NOMO-1 (cell line): Measurements from ENCODE around the gene POR.
"Not testable (repeated sequence)": the region's sequence is repeated elsewhere in the genome, so short reads cannot be mapped to it uniquely, and the experiment has no call there.

Experiments
- DNase-seq, 2 experiments: peaks; one replicate each; lab custom pipeline; 2025; ENCODE audit not compliant: unreplicated experiment in 2 of 2; lab: John Stamatoyannopoulos, UW

The POR gene

DNA sequence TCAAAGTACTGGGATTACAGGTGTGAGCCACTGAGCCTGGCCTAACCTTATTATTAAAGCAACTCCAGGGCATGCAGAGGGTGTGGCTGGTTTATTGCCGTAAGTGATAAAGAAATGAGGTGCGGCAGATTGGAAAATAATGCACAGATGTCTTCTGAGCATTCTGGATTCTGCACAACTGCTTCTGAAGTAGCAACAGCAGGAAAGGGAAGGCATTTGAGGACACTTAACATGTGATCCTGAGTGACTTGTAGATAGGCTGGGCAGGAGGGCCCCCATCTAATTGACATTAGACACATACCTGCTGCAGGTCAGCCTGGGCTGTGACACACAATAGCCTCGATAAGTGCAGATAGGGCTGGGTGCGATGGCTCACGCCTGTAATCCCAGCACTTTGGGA is 30.5 kb upstream of the POR start:
- no peak for DNase-seq

DNA sequence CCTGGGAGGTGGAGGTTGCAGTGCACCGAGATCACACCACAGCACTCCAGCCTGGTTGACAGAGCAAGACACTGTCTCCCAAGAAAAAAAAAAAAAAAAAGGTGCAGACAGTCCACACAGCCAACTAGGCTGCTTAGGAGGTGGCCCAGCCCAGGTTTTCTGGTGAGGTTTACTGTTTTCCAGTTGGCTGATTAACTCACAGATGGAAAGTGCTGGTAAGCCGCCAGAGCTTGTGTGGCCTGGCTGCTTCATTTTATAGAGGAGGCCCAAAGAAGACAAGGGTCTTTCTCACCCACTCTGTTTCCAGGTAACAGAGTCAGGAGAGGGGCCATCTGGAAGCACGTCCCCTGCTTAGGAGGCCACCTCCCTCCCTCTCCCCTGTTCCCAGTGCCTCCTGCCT is 29.9 kb upstream of the POR start:
- no peak for DNase-seq

GRCh38 chr7:75887669-75888369 is 27.1 kb upstream of the POR start:
- no peak for DNase-seq

GRCh38 chr7:75888464-75889222 is 26.3 kb upstream of the POR start:
- no peak for DNase-seq

DNA sequence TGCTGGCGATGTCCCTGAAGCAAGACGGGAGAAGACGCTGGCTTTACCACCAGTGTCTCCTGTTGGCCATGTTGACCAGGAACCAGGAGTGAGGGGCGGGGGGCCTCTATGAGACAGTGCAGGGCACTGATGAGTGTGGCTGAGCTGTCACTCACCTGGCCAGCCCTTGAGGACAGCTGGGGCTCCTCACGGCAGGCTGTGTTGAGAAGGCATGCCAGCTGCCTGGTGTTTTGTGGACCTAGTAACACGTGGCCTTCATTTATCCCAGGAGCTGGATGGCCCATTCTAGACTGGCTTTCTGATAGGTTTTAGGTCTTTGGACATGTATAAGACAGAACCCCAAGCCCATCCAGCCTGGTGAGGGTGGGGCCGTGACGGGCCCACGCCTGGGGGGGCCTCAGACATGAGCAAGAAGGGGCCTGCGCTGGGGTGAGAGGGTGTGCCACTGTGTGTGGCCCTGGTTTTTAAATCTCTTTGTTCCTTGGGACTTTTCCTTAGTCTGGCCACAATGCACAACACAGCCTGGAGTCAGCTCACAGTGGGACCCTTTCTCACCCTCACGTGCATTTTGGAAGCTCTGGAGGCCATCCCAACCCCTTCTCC is 25.6 kb upstream of the POR start:
- DNase-seq: no peak

- no peak for DNase-seq
Observed at GRCh38 chr7:75889826-75890225, 25.1 kb upstream of the POR start.

- DNase-seq: not testable (repeated sequence)
Observed at GRCh38 chr7:75891237-75891636, 23.7 kb upstream of the POR start.

DNA sequence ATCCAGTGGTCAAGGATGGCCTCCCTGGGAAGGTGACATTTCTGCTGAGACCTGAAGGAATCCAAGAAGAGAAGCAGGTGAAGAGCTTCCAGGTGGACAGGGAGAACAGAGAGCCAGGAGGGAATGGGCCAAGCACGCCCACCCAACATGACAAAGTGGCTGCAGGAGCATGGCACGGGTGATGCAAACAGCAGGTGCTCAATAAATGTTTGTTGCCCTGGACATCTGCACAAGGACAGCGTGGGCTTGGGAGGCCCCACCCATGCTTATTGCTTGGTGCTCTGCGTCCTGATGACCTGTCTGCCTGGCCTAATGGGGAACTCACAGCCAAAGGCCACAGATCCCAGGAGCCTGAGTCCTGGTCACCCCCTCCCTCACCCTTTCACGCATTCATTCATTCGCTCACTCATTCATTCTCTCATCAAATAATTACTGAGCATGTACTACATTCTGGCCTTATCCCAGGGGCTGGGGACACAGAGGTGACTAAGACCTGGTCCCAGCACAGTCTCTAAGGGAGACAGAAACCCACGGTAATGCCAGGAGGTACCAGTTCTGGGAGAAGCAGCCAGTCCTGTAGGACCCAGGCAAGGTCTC is 23.0 kb upstream of the POR start:
- DNase-seq: no peak

GRCh38 chr7:75892634-75893272 is 22.2 kb upstream of the POR start:
- DNase-seq: no peak

- DNase-seq: no peak
Observed at GRCh38 chr7:75896803-75897327, 18.1 kb upstream of the POR start.

DNA sequence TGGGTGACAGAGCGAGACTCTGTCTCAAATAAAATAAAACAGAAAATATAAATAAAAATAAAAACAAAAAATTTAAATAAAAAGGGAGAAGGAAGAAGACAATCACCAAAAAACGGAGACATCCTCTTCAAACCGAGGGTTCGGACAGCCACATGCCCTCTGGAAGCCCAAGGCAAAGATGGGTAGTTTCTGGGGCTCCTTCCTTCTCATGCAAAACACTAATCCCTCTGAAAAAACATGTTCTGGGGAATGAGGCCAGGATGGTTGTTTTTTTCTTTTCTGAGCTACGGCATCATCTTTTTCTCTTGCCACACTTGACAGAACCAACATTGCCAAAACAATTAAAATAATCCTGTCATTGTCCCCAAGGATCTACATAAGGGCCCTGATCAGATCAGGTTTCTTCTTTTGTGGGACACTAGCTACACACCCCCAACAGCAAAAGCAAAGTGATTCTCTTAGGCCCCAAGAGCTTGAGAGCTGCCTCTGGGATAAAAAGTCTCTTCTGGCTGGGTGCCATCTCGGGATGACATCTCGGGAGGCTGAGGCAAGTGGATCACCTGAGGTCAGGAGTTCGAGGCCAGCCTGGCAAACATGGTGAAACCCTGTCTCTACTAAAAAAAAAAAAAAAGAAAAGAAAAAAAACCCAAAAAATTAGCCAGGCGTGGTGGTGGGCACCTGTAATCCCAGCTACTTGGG is 14.2 kb upstream of the POR start:
- no peak for DNase-seq

DNA sequence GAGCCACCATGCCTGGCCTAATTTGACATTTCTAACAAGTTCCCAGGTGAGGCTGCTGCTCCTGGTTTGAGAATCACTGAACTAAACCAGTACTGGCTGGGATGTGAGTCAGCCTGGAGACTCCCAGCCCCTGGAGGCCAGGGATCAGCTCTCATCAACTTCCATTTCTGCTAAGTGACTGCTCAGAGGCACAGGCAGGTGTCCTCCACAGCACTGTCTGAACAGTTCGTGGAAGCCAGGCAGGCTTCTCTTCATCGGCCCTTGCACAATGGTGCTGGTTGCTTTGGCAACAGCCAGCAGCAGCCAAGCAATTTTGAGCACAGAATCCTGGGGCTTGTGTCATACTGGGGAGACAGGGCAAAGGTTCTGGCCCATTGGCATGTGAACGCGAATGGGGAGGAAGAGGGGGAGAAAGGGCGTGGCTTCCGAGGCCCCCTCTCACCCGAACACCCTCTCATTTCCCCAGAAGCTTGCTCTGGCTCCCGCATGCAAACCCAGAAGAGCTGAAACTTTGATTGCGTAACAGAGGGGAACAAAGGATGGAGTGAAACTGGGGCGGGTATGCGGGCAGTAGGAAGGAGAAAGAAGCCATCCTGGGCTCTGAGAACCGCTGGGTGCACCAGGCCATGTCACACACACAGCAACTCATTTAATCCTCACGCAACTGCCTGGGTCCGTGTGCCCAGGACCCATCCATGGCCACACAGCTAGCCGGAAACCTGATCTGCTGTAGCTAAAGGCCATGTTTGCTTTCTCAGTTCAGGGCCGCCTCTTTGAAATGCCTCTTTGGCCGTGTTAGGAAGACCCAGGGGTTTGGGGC is 9.0 kb upstream of the POR start:
- DNase-seq: peak; percentile 100

DNA sequence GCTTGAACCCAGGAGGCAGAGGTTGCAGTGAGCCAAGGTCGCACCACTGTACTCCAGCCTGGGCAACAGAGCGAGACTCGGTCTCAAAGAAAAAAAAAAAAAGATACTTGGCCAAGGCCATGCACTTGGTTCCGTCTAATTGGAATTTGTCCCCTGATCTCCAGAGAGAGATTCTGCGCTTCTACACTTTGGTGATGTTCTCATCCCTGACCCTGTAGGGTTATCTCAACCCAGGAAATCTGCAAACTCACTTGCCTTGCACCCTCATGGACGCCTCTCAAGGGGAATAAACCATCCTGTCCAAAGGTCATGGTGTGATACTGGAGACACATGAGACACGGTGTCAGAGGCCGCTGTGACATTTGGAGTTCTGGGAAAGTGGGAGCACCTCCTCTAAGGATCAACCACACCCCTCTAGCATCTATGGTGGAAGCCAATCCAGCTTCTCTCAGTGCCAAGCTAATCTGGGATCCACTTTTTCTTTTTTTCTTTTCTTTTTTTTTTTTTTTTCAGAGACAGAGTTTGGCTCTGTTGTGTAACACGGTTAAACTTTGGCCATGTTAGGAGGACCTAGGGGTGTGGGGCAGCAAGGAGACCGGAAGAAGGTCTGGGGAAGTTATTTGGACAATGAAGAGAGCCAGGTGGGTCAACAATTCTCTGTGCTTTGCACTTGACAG is 7.8 kb upstream of the POR start:
- DNase-seq: peak; percentile 39 to 45

DNA sequence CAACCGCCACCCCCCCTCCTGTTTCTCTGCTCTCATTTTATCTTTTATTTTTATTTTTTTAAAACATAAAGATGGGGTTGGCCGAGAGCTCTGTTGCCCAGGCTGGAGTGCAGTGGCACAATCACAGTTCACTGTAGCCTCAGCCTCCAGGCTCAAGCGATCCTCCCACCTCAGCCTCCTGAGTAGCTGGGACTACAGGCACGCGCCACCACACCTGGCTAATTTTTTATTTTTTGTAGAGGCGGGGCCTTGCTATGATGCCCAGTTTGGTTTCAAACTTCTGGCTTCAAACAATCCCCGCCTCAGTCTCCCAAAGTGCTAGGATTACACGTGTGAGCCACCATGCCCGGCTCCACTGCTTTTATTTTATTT is 7.3 kb upstream of the POR start:
- not testable (repeated sequence) for DNase-seq

DNA sequence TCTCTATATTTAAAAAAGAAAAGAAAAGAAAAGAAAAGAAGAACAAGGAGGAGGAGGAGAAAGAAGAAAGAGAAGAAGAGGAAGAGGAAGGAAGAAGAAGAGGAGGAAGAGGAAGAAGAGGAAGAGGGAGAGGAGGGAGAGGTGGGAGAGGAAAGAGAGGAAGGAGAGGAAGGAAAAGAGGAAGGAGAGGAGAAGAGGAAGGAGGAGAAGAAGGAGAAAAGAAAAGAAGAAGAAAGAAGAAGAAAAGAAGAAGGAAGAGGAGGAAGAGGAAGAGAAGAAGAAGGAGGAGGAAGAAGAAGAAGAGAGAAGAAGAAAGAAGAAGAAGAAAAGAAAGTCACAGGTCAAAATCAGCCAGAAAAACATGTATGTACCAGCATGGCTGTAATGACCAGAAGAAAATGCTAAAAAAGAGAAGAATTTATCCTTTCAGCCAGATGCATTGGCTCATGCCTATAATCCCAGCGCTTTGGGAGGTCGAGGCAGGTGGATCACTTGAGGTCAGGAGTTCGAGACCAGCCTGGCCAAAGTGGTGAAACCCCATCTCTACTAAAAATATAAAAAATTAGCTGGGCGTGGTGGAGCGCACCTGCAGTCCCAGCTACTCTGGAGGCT is 5.3 kb upstream of the POR start:
- DNase-seq: no peak

- DNase-seq: not testable (repeated sequence)
Observed at GRCh38 chr7:75911186-75911585, 3.8 kb upstream of the POR start.

DNA sequence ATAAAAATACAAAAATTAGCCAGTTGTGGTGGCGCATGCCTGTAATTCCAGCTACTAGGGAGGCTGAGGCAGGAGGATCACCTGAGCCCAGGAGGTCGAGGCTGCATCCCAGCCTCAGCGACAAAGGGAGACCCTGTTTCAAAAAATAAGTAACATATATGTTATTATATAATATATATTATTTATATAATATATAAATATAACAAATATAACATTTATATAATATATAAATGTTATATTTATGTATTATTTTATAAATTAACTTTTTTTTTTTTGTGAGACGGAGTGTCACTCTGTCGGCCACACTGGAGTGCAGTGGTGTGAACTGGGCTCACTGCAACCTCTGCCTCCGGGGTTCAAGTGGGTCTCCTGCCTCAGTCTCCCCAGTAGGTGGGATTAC is 1.5 kb upstream of the POR start:
- no peak for DNase-seq

DNA sequence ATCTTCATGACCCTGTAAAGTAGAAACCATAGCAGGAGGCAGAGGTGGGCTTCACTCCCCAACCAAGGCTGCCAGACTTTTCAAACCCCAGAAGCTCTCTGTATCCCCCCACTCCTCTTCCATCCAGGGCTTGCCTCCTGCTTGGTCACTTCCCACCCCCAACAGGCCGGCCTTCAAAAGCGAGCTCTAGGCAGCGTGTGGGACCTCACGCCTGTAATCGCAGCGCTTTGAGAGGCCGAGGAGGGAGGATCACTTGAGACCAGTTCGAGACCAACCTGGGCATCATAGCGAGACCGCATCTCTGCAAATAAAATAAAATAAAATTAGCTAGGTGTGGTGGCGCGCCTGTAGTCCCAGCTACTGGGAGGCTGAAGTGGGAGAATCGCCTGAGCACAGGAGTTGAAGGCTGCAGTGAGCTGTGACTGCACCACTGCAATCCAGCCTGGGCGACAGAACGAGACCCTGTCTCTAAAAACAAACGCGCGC is 743 bp upstream of the POR start:
- DNase-seq: no peak
